GM18517 (cell line): ENCODE data around the gene TMPRSS3.

Source experiments
- ATAC-seq: cut with Tn5 transposase; IDR thresholded peaks from one replicate; pipeline ENCODE4 v1.9.1; 2021; ENCODE audit warnings: mild to moderate bottlenecking, moderate library complexity; ENCODE audit not compliant: unreplicated experiment

The TMPRSS3 gene

DNA sequence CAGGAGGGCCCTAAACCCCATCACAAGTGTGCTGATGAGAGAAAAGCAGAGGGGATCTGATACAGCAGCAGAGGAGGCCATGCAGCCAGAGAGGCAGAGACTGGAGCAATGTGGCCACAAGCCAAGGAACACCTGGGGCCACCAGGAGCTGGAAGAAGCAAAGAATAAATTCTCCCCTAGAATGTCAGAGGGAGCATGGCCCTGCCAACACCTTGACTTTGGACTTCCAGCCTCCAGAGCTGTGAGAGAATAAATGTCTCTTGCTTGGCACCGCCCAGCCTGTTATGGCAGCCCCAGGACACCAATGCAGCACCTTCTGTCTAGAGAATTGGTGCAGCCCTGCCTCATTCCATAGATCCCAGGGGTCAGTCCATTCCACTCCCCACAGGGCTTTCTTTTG lies 33.2 kb upstream of the TMPRSS3 start:
- ATAC-seq = no peak

DNA sequence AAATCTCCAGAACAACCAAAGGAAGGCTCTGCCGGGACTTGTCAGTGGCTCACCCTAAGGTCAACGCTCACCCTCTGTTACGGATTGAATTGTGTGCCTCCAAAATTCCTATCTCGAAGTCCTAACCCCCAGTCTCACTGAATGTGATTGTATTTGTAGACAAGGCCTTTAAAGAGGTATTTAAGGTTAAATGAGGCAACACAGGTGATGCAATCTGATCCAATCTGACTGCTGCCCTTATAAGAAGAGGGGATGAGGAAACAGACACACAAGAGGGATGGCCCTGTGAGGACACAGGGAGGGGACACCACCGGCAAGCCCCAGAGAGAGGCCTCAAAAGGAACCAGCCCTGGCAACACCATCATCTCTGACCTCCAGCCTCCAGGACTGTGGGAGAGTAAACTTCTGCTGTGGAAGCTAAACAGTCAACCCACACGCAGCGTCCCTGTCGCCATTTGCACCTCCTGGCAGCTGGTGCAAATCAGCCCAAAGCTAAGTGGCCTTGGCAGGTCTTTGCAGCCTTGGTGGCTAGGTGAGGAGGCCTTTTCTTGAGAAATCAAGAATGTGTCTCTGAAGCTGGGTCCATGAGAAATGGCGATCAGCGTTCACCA lies 32.1 kb upstream of the TMPRSS3 start:
- no peak for ATAC-seq

DNA sequence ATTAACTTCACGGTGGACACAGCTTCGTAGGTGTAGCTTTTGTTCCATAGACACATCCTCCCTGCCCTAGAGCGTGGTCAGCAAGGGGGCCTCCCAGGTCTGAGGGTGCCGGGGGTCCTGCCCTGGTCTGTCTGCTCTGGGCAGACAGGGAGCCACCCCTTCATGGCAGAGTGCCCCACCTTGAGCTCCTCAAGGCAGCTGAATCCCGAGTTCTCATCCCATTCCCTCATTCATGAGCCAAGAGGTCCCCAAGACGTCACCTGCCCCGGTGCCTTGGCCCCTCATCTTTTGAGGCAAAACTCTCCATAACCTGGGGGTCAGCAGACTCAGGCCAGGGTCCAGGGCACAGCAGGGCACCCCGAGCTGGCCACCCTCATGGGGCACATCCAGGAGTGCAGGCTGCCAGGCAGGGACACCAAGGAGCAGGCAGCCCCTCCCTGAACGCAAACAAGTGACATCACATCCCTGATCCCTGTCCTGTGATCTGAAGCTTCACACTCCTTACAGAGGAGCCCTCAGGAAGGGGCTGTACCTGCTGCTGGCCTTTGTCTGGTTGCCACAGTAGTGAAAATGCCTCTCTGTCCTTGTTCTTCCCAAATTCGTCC lies 31.1 kb upstream of the TMPRSS3 start:
- no peak for ATAC-seq

GRCh38 chr21:42426424-42426823 lies 30.6 kb upstream of the TMPRSS3 start:
- no peak for ATAC-seq

DNA sequence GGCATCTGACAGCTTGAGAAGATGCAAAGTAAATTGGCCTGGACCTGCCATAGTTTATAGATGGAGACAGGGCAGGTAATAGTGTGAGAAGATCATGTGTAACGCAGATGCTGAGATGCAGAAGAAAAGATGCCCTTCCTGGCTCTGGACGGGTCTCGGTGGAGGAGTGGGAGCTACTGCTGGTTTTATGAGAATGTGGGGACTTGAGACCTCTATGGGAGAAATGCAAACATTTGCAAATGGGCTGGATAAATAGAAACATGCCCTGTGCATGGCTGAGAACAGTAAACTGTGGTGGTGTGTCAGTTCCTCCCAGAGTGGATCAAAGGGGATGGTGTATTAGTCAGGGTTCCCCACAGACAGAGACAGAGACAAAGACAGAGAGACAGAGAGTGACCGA lies 29.7 kb upstream of the TMPRSS3 start:
- no peak for ATAC-seq

GRCh38 chr21:42424914-42425541 lies 29.2 kb upstream of the TMPRSS3 start:
- no peak for ATAC-seq

DNA sequence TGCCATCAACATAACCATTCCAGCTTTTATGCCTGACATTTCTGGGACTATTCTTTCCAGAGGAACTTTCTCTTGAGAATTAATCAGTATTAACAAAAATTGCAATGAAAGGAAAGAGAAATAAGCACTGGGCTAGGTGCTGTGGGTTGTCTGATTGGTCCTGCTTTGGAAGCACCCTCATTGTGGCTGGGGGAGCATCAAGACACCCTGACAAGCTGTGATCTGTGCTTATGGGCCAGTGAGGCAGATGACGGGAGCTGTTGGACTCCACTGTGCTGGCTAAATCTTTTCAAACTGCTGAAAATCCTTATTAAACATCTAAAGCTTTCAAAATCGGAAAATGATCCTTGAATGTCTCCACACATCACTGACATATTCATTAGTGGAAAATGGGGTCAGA lies 27.8 kb upstream of the TMPRSS3 start:
- ATAC-seq = no peak

GRCh38 chr21:42423197-42423675 lies 27.4 kb upstream of the TMPRSS3 start:
- ATAC-seq = no peak

- no peak for ATAC-seq
Observed at GRCh38 chr21:42421018-42421793, 25.4 kb upstream of the TMPRSS3 start.

DNA sequence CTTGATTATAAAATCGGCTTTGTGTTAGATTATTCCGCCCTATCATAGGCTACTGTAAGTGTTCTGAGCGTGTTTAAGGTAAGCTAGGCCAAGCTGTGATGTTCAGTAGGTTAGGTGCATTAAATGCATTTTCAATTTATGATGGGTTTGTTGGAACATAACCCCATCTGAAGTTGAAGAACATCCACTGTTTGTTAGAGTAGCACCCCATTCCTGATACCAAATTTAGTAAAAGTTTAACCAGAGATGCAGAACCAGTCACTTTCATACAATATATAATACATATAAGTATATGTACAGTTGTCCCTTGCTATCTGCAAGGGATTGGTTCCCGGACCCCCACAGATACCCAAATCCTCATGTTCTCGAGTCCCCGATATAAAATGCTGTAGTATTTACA lies 24.0 kb upstream of the TMPRSS3 start:
- no peak for ATAC-seq

- no peak for ATAC-seq
Observed at GRCh38 chr21:42418886-42419285, 23.0 kb upstream of the TMPRSS3 start.

- ATAC-seq = no peak
Observed at GRCh38 chr21:42417533-42417932, 21.7 kb upstream of the TMPRSS3 start.

DNA sequence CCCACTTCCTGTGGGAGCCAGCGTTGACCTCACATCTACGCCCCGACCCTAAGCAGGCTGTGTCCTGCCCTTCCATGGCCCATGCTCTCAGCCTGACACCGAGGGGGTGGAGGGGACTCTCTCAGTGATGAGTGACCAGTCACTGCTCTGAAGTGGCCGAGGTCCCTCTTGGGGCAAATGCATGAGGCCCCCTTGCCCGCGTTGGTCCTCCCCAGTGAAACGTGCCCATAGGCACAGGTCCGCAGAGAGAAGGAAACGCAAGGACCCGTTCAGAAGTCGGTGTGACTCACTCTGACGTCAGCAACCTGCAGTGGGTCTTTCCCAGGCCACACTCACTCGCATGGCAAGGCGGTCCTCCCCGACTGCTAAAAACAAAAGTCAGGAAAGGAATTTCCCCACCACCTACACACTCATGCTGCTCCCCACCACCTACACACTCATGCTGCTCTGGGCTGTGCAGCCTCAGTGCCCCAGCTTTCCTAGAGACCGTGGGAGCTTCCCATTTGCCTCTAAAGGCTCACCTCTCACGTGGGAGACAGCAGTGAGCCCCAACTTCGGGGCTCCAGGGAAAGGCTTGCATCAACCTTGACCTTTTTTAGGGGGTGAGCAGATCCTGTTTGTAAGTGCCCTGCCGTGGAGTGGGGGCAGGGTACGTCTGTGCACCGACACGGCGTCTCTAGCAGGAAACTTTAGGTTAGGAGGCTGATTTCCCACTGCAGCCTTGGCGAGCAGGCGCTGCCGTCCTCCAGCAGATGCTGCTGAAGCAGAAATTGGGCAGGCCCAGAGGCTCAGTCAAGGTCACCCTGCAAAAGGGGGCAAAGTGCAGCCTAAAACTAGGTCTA lies 19.3 kb upstream of the TMPRSS3 start:
- ATAC-seq = peak; percentile 77

GRCh38 chr21:42414553-42414927 lies 18.7 kb upstream of the TMPRSS3 start:
- ATAC-seq = no peak

- ATAC-seq = no peak
Observed at GRCh38 chr21:42414066-42414465, 18.2 kb upstream of the TMPRSS3 start.

- no peak for ATAC-seq
Observed at GRCh38 chr21:42413500-42413899, 17.6 kb upstream of the TMPRSS3 start.

DNA sequence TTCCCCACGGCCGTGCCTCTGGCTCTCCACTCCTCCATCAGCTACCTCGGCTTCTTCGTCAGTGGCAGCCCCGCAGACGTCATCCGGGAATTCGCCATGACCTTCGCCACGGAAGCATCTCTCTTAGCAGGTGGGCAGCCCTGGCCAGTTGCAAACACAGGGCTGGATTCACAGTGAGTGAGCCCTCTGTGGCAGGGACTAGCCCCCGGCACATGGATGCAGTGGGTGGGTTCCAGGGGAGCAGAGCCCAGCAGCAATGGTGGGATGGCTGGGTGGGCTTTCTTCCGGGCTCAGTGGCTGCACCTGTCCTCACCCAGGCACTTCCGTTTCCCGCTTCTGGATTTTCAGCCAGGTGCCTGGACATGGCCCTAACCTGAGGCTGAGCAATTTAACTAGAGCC lies 17.2 kb upstream of the TMPRSS3 start:
- ATAC-seq = no peak

DNA sequence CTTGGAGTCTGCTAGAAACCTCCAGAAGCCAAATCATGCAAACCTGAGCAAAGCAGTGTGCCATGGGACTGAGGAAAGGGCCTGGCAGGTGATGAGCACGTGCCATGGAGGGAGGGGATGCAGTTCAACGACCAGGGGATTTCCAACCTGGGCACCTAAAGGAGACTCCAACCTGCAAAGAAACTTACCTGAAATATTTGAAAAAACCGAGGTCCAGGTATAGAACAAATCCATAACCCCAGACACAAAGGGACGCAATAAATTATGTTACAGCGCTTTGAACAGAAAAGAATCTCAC lies 16.7 kb upstream of the TMPRSS3 start:
- ATAC-seq = no peak

- ATAC-seq = no peak
Observed at GRCh38 chr21:42411891-42412635, 16.2 kb upstream of the TMPRSS3 start.

- no peak for ATAC-seq
Observed at GRCh38 chr21:42411197-42411869, 15.5 kb upstream of the TMPRSS3 start.
